Activated naive CD8-positive, alpha-beta T cell treated with anti-CD3 and anti-CD28 coated beads for 36 hours (primary cell): Measurements from ENCODE around the gene CLDND2. TPM values are rescaled to one million over a fixed set of nuclear protein-coding genes. Genes with fewer than 3 reads are reported as not detected.

Experiments
- DNase-seq: peaks from one replicate; pipeline ENCODE4 v3.0.0; 2021
- H3K27ac Mint-ChIP-seq: one replicate; pipeline ENCODE4 v1.8.0; 2022; ENCODE audit warnings: mild to moderate bottlenecking, moderate library complexity, mixed read lengths
- H3K27me3 Mint-ChIP-seq: one replicate; pipeline ENCODE4 v1.8.0; 2022; ENCODE audit warnings: mild to moderate bottlenecking, mixed read lengths
- H3K36me3 Mint-ChIP-seq: one replicate; pipeline ENCODE4 v1.8.0; 2021; ENCODE audit warnings: mild to moderate bottlenecking, mixed read lengths
- H3K4me1 Mint-ChIP-seq: one replicate; pipeline ENCODE4 v1.8.0; 2021; ENCODE audit warnings: mixed read lengths
- H3K4me3 Mint-ChIP-seq: one replicate; pipeline ENCODE4 v1.8.0; 2022; ENCODE audit warnings: mild to moderate bottlenecking, moderate library complexity, mixed read lengths
- H3K9me3 Mint-ChIP-seq: one replicate; pipeline ENCODE4 v1.8.0; 2022; ENCODE audit warnings: mixed read lengths
- total RNA-seq, 2 experiments: library from RNA; stranded (reverse); gene quantifications; one replicate each; pipeline ENCODE4 v1.2.3, GENCODE V29; 2021

The CLDND2 gene
- total RNA-seq, 2 experiments from 2014 or later: 2.0 to 3.8 TPM

DNA sequence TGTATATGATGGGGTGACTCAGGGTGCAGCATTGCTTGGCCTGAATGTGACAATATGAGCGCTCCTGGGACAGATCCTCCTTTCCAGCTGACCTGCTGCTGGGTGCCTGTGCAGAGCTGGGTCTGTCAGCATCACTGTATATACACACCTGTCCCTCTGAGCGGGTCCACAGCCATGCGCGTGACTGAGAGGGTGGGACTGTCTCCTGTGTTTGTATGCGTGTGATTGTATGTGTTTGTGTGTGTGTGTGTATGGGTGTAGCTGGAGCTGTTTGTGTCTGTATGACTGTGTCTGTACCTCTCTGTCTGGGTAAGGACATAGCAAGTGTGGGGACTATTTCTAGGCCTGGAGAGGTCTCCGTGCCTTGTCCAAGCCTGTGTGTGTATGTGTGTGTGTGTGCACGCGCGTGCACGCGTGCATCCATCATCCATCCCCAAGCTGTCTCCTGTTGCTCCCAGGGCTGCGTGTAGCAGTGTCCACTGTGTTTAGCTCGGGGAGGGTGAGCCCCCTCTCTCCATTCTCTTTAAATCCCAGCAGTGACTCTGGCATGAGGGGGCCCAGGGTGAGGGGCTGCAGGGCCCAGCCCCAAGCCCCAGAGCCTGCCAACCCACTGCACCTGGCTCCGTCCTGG is 49.0 kb downstream of the CLDND2 start:
- Mint-ChIP-seq H3K9me3 (peaks cover 2% of the 10 kb centered on the region), H3K4me1 (no peaks in the 10 kb centered on the region), H3K4me3 (no peak overlapping the region), H3K36me3 (no peaks in the 10 kb centered on the region), H3K27ac (no peak overlapping the region), H3K27me3 (peaks cover 41% of the 10 kb centered on the region)
- no peak for DNase-seq

DNA sequence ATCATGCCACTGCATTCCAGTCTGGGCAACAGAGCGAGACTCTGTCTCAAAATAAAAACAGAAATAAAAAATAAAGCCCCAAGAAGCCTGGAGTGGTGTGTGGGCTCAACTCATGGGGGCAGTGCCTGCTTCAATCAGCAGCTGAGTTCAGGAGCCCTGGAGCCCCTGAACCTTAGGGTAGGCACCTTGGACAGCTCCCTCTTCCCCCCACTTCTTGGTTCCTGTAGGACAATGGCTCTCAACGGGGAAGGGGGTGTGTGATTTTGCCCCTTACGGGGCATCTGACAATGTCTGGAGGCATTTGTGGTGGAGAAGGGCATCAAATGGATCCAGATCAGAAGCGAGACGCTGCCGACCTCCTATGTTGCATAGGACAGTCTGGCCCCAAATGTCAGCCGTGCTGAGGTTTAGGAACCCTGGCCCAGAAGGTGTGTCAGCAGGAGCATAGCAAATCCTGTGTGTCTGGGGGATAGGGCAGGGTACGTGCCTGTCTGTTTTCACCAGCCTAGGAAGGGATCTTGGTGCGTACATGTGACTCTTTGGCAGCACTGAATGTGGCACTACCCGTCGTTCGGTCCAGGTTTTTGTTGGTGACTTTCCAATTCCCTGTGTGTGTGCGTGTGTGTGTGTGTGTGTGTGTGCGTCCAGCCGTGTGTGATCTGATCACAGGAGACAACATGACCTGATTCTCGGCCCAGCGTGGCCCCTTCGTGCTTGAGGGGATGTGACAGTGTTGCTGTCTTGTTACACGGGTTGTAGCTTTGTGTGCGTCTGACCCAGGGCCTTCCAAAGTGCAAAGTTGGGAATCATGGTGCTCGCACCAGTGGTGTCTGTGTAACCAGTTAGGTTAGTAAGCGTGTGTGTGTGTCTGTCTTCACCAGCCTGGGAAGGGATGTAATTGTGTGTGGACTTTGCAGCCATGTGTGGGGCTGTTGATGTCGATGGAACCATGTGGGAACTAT is 49.8 kb downstream of the CLDND2 start:
- Mint-ChIP-seq H3K27ac (no peak overlapping the region), H3K9me3 (peaks cover 2% of the 10 kb centered on the region), H3K4me1 (no peaks in the 10 kb centered on the region), H3K27me3 (peaks cover 40% of the 10 kb centered on the region), H3K36me3 (no peaks in the 10 kb centered on the region), H3K4me3 (no peak overlapping the region)
- DNase-seq: no peak

DNA sequence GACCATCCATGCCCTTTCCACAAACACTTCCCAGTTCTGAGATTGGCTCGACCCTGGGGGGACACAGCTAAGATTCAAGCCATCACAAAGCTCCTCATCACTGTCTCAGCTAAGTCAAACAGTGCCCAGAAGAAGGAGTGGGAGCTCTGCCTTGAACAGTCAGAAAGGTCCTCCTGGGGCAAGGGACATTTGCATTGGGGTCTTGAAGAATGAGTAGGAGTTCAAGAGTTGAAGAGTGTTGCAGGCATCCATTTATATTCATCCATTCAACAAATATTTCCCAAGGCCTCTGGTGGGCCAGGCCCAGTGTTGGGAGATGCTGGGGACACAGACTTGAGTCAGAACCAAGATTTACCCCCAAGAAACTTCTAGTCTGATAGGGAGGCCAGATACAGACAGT is 50.8 kb downstream of the CLDND2 start:
- H3K9me3 Mint-ChIP-seq: peaks cover 2% of the 10 kb centered on the region
- no peaks in the 10 kb centered on the region for H3K36me3 Mint-ChIP-seq
- H3K4me3 Mint-ChIP-seq: no peak overlapping the region
- peaks cover 40% of the 10 kb centered on the region for H3K27me3 Mint-ChIP-seq
- no peak for DNase-seq
- H3K27ac Mint-ChIP-seq: no peak overlapping the region
- H3K4me1 Mint-ChIP-seq: no peaks in the 10 kb centered on the region

DNA sequence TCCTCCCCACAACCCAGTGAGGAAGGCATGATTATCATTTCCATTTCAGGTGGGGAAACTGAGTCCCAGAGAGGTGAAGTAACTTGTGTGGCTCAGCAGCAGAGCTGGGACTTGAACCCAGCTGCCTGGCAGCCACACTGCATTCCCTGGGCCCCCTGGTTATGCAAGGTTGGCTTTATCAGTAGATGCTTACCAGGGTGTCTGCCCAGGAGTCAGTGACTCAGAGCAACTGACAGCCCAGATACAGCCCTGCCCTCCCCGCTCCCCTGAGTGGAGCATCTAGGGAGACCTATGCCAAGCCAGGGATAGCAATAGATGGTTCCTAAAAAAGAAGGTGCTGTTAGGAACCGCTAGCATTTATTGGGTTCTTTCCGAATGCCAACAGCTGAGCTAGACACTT is 51.4 kb downstream of the CLDND2 start:
- H3K4me3 Mint-ChIP-seq: no peak overlapping the region
- H3K9me3 Mint-ChIP-seq: peaks cover 2% of the 10 kb centered on the region

More for the DNA sequence above, 51.4 kb downstream of the CLDND2 start:
- no peaks in the 10 kb centered on the region for H3K36me3 Mint-ChIP-seq
- no peak overlapping the region for H3K27ac Mint-ChIP-seq
- no peaks in the 10 kb centered on the region for H3K4me1 Mint-ChIP-seq
- DNase-seq: no peak
- peaks cover 39% of the 10 kb centered on the region for H3K27me3 Mint-ChIP-seq

Other genes starting within 250 kb of the CLDND2 start
- 1 to 10 TPM; 1.3 to 1.6 TPM for gene SIGLEC9, start 244.1 kb downstream of the CLDND2 start, total RNA-seq
- gene SIGLEC7, start 226.7 kb downstream of the CLDND2 start, total RNA-seq: not detected
- gene CD33, start 143.9 kb downstream of the CLDND2 start, total RNA-seq: under 1 TPM; 0.24 to 0.62 TPM
- gene SIGLECL1, start 117.9 kb downstream of the CLDND2 start, total RNA-seq: not detected
- under 1 TPM; 0.12 to 0.18 TPM for gene IGLON5, start 57.4 kb downstream of the CLDND2 start, total RNA-seq
- gene VSIG10L, start 26.9 kb downstream of the CLDND2 start, total RNA-seq: 1 to 10 TPM; 1.3 to 1.6 TPM
- 100 to 1,000 TPM; 115 to 130 TPM for gene ETFB, start 2.6 kb downstream of the CLDND2 start, total RNA-seq
- gene NKG7, start 3.7 kb upstream of the CLDND2 start, total RNA-seq: 10 to 100 TPM; 85.3 to 91.9 TPM
- not detected for gene LIM2, start 19.0 kb upstream of the CLDND2 start, total RNA-seq
- gene C19orf84, start 21.6 kb upstream of the CLDND2 start, total RNA-seq: under 1 TPM in 1 of 2 experiments, not detected in 1; 0.39 TPM
- gene SIGLEC10, start 48.6 kb upstream of the CLDND2 start, total RNA-seq: not detected
- not detected for gene SIGLEC8, start 89.5 kb upstream of the CLDND2 start, total RNA-seq
- gene CEACAM18, start 109.5 kb upstream of the CLDND2 start, total RNA-seq: not detected
- gene SIGLEC12, start 132.8 kb upstream of the CLDND2 start, total RNA-seq: under 1 TPM; 0.33 to 0.76 TPM
- gene SIGLEC6, start 162.7 kb upstream of the CLDND2 start, total RNA-seq: not detected
- 10 to 100 TPM in 1 of 2 experiments, 1 to 10 TPM in 1; 8.9 to 10.1 TPM for gene ZNF175, start 202.3 kb upstream of the CLDND2 start, total RNA-seq